CD14-positive monocyte (primary cell): ENCODE measurements around the gene GATC. TPM values are rescaled to one million over a fixed set of nuclear protein-coding genes. Genes with fewer than 3 reads are reported as not detected.

Source experiments
- DNase-seq, 3 donors: peaks; one replicate each; pipeline ENCODE4 v3.0.0-alpha.2; 2011 to 2022
- H2AFZ ChIP-seq: 2 replicates; pipeline ENCODE4 v1.6.0; 2012; ENCODE audit warnings: mild to moderate bottlenecking, low read depth, low read length, inconsistent platforms; ENCODE audit not compliant: insufficient read depth, poor library complexity, severe bottlenecking
- H3K27ac ChIP-seq, 2 donors: 1 replicate in 1 of 2; 2 replicates in 1 of 2; pipeline ENCODE4 v1.5.1; 2012 to 2013; ENCODE audit warnings: low read length in 2 of 2, control low read depth in 1 of 2, inconsistent platforms in 1 of 2, low read depth in 1 of 2, mild to moderate bottlenecking in 1 of 2
- H3K27me3 ChIP-seq, 2 donors: one replicate each; pipeline versions ENCODE4 v1.6.0 to v1.6.1; 2011 to 2013; ENCODE audit warnings: low read length in 2 of 2; ENCODE audit not compliant: control insufficient read depth in 2 of 2, insufficient read depth in 2 of 2
- H3K36me3 ChIP-seq, 2 donors: replicated peaks in 1 of 2; 1 replicate in 1 of 2; 2 replicates in 1 of 2; pipeline versions ENCODE4 v1.5.1 to v1.6.1; 2012 to 2013; ENCODE audit warnings: low read length in 2 of 2, control low read depth in 1 of 2, inconsistent platforms in 1 of 2, mild to moderate bottlenecking in 1 of 2; ENCODE audit not compliant: insufficient read depth in 2 of 2, control insufficient read depth in 1 of 2
- H3K4me1 ChIP-seq, 2 donors: 1 replicate in 1 of 2; 2 replicates in 1 of 2; pipeline versions ENCODE4 v1.5.1 to v1.6.1; 2012 to 2013; ENCODE audit warnings: low read length in 2 of 2, control low read depth in 1 of 2, inconsistent platforms in 1 of 2, mild to moderate bottlenecking in 1 of 2, moderate library complexity in 1 of 2; ENCODE audit not compliant: insufficient read depth in 2 of 2, control insufficient read depth in 1 of 2
- H3K4me2 ChIP-seq: replicated peaks from 2 replicates; pipeline ENCODE3; 2012; ENCODE audit warnings: low read length, moderate library complexity, mild to moderate bottlenecking; ENCODE audit not compliant: poor library complexity, severe bottlenecking; ENCODE audit errors: extremely low read depth
- H3K4me3 ChIP-seq, 3 experiments: fragments of 200-600 bp in 1 of 3; sonication (generic) in 1 of 3; replicated peaks in 1 of 3; 1 replicate in 2 of 3; 2 replicates in 1 of 3; pipeline ENCODE4 v1.5.1; 2011 to 2013; ENCODE audit warnings: low read length in 3 of 3, mild to moderate bottlenecking in 3 of 3, control low read depth in 2 of 3, low read depth in 2 of 3, inconsistent platforms in 1 of 3, moderate library complexity in 1 of 3
- H3K79me2 ChIP-seq: 2 replicates; pipeline ENCODE4 v1.6.0; 2012; ENCODE audit warnings: mild to moderate bottlenecking, control low read depth, inconsistent platforms, low read length, moderate library complexity; ENCODE audit not compliant: insufficient read depth
- H3K9ac ChIP-seq: 2 replicates; pipeline ENCODE4 v1.6.0; 2017; ENCODE audit warnings: low read length, mild to moderate bottlenecking; ENCODE audit not compliant: insufficient read depth, poor library complexity, severe bottlenecking
- H3K9me3 ChIP-seq, 2 donors: replicated peaks in 1 of 2; 1 replicate in 1 of 2; 2 replicates in 1 of 2; pipeline versions ENCODE4 v1.5.1 to v1.6.1; 2012 to 2013; ENCODE audit warnings: low read length in 2 of 2, control low read depth in 1 of 2; ENCODE audit not compliant: control insufficient read depth in 1 of 2, insufficient read depth in 1 of 2
- H4K20me1 ChIP-seq: 2 replicates; pipeline ENCODE4 v1.6.0; 2012; ENCODE audit warnings: mild to moderate bottlenecking, low read length, control low read depth, moderate library complexity; ENCODE audit not compliant: insufficient read depth
- H3K27ac Mint-ChIP-seq, 7 donors: one replicate each; pipeline ENCODE4 v1.8.0; 2020; ENCODE audit warnings: mild to moderate bottlenecking in 7 of 7, mixed read lengths in 7 of 7, moderate library complexity in 6 of 7, inconsistent platforms in 2 of 7
- H3K27me3 Mint-ChIP-seq, 3 donors: one replicate each; pipeline ENCODE4 v1.8.0; 2021 to 2022; ENCODE audit warnings: low read depth in 3 of 3, mild to moderate bottlenecking in 3 of 3, mixed read lengths in 3 of 3, moderate library complexity in 3 of 3, inconsistent platforms in 1 of 3
- H3K36me3 Mint-ChIP-seq, 2 donors: one replicate each; pipeline ENCODE4 v1.8.0; 2020; ENCODE audit warnings: mixed read lengths in 2 of 2, inconsistent platforms in 1 of 2, mild to moderate bottlenecking in 1 of 2
- H3K4me1 Mint-ChIP-seq: one replicate; pipeline ENCODE4 v1.8.0; 2020; ENCODE audit warnings: mild to moderate bottlenecking, mixed read lengths
- H3K4me3 Mint-ChIP-seq, 2 donors: one replicate each; pipeline ENCODE4 v1.8.0; 2020; ENCODE audit warnings: mild to moderate bottlenecking in 2 of 2, mixed read lengths in 2 of 2, moderate library complexity in 1 of 2
- H3K9me3 Mint-ChIP-seq, 7 donors: one replicate each; pipeline ENCODE4 v1.8.0; 2020 to 2022; ENCODE audit warnings: mixed read lengths in 7 of 7, mild to moderate bottlenecking in 6 of 7, moderate library complexity in 6 of 7, inconsistent platforms in 2 of 7
- CTCF ChIP-seq: fragments of 200-600 bp; IDR thresholded peaks from one replicate; pipeline ENCODE4 v1.8.0; 2022; ENCODE audit warnings: antibody characterized with exemption, mild to moderate bottlenecking
- WGBS: methylation state at CpG from one replicate; pipeline ENCODE4 v1.1.5; 2013; ENCODE audit warnings: missing lambda C conversion rate; ENCODE audit not compliant: insufficient coverage; 5-methylcytosine and 5-hydroxymethylcytosine counted together
- intact Hi-C, 2 donors: fragments of 100-400 bp; cut with micrococcal nuclease; formaldehyde crosslinking; loops; one replicate each; pipeline versions ENCODE4 v1.15.0 to v1.15.1; 2023
- polyA plus RNA-seq, 3 donors: library from polyadenylated mRNA; depleted of rRNA in 1 of 3; unstranded in 2 of 3; stranded (reverse) in 1 of 3; fragments of 300-500 nt in 2 of 3; fragments of >200 nt in 1 of 3; fragmentation: Illumina TruSeq in 2 of 3; gene quantifications; 1 replicate in 2 of 3; 2 replicates in 1 of 3; pipeline ENCODE4 v1.2.3, GENCODE V29; 2012 to 2021

The GATC gene
- polyA plus RNA-seq, 3 donors, result 10.7 to 13.8 (median 11.3) TPM

- no peak overlapping the region for H3K4me3 Mint-ChIP-seq
- Histone ChIP-seq H3K4me3 (no peak overlapping the region), H3K36me3 (no peaks in the 10 kb centered on the region), H4K20me1 (no peaks in the 10 kb centered on the region), H3K79me2 (no peaks in the 10 kb centered on the region), H3K27me3 (no peaks in the 10 kb centered on the region), H3K4me1 (peaks cover 0 to 2% of the 10 kb centered on the region in 2 donors), H3K4me2 (no peak overlapping the region), H3K9ac (no peak overlapping the region), H3K9me3 (no peaks in the 10 kb centered on the region), H3K27ac (no peak overlapping the region), H2AFZ (no peak overlapping the region)
- peak overlapping the region in 2 of 7 donors; percentile 41 to 57 for H3K27ac Mint-ChIP-seq
- intact Hi-C loops, result no loop called here
- H3K27me3 Mint-ChIP-seq, result no peaks in the 10 kb centered on the region
- peaks cover 10% of the 10 kb centered on the region for H3K4me1 Mint-ChIP-seq
- no peak for DNase-seq
- H3K9me3 Mint-ChIP-seq, result no peaks in the 10 kb centered on the region
- WGBS, result 93% methylated on average over 3 of the region's 9 CpGs
- TF ChIP-seq CTCF, result no peak
- peaks cover 0 to 4% of the 10 kb centered on the region in 2 donors for H3K36me3 Mint-ChIP-seq
Measured at GRCh38 chr12:120481022-120481767, 35.0 kb downstream of the GATC start.

GRCh38 chr12:120483621-120484020 is 37.4 kb downstream of the GATC start:
- Histone ChIP-seq H3K4me2 (no peak overlapping the region), H3K9me3 (no peaks in the 10 kb centered on the region), H3K4me1 (peaks cover 0 to 2% of the 10 kb centered on the region in 2 donors), H3K36me3 (no peaks in the 10 kb centered on the region), H3K79me2 (no peaks in the 10 kb centered on the region), H3K9ac (no peak overlapping the region), H4K20me1 (no peaks in the 10 kb centered on the region), H3K27ac (no peak overlapping the region), H2AFZ (peak overlapping the region; percentile 24), H3K4me3 (no peak overlapping the region), H3K27me3 (no peaks in the 10 kb centered on the region)
- Mint-ChIP-seq H3K9me3 (no peaks in the 10 kb centered on the region), H3K27ac (peak overlapping the region in 5 of 7 donors; percentile 1 to 47 (median 23)), H3K36me3 (peaks cover 0 to 4% of the 10 kb centered on the region in 2 donors), H3K27me3 (peaks cover 0 to 1% (median 0%) of the 10 kb centered on the region in 3 donors), H3K4me3 (no peak overlapping the region), H3K4me1 (peaks cover 10% of the 10 kb centered on the region)
- intact Hi-C loops, result no loop called here
- 94% methylated on average over 1 of the region's 1 CpG for WGBS
- DNase-seq, result peak in 2 of 3 donors; percentile 14 to 16
- TF ChIP-seq CTCF, result no peak
